NB4 (cell line): Measurements from ENCODE around the gene DNM1.
A peak's percentile ranks its signal among the peaks of the same experiment; 100 is the strongest.
"Not testable (repeated sequence)": the region's sequence is repeated elsewhere in the genome, so short reads cannot be mapped to it uniquely, and the experiment has no call there.

Source experiments
- DNase-seq: peaks from one replicate; pipeline ENCODE4 v3.0.0; 2010; ENCODE audit warnings: low read depth
- H3K4me3 ChIP-seq: one replicate; pipeline ENCODE4 v1.5.1; 2011; ENCODE audit warnings: mild to moderate bottlenecking, low read depth, low read length, moderate library complexity
- CTCF ChIP-seq: IDR thresholded peaks from one replicate; pipeline ENCODE4 v1.5.1; 2012; ENCODE audit warnings: low read depth, low read length
- MAX ChIP-seq: IDR thresholded peaks from 2 replicates; pipeline ENCODE4 v1.6.1; 2011; ENCODE audit warnings: low read depth, low read length
- MYC ChIP-seq: IDR thresholded peaks from 2 replicates; pipeline ENCODE4 v1.6.1; 2011; ENCODE audit warnings: low read depth, low read length
- POLR2A ChIP-seq: IDR thresholded peaks from 2 replicates; pipeline ENCODE4 v1.6.1; 2011; ENCODE audit warnings: mild to moderate bottlenecking; ENCODE audit not compliant: insufficient read length; ENCODE audit errors: extremely low read depth

DNM1 gene

GRCh38 chr9:128276574-128277270, 73.5 kb downstream of the DNM1 start:
- peak overlapping the region; percentile 72 for H3K4me3 ChIP-seq
- TF ChIP-seq CTCF (no peak), POLR2A (no peak)
- no peak for DNase-seq

- DNase-seq, result not testable (repeated sequence)
Observed at GRCh38 chr9:128279088-128280073, 76.2 kb downstream of the DNM1 start.

GRCh38 chr9:128280084-128280622, 77.0 kb downstream of the DNM1 start:
- no peak overlapping the region for H3K4me3 ChIP-seq
- DNase-seq, result peak; percentile 89
- no peak for TF ChIP-seq CTCF
- no peak for TF ChIP-seq POLR2A
- peak; percentile 51; the same call in 1 of the 2 replicates for TF ChIP-seq MAX
- peak; percentile 72 for TF ChIP-seq MYC

More at GRCh38 chr9:128279088-128280073, 76.2 kb downstream of the DNM1 start:
- H3K4me3 ChIP-seq, result not testable (repeated sequence)

- no peak for DNase-seq
- no peak for TF ChIP-seq MAX
- no peak overlapping the region for H3K4me3 ChIP-seq
Observed at GRCh38 chr9:128282500-128282899, 79.3 kb downstream of the DNM1 start.

- TF ChIP-seq MAX, result no peak
- DNase-seq, result no peak
- H3K4me3 ChIP-seq, result no peak overlapping the region
Observed at GRCh38 chr9:128285033-128285784, 82.0 kb downstream of the DNM1 start.

GRCh38 chr9:128286440-128286839, 83.3 kb downstream of the DNM1 start:
- no peak overlapping the region for H3K4me3 ChIP-seq
- no peak for TF ChIP-seq MYC
- DNase-seq, result no peak

- H3K4me3 ChIP-seq, result no peak overlapping the region
- DNase-seq, result no peak
- no peak for TF ChIP-seq POLR2A
- TF ChIP-seq CTCF, result no peak
- no peak for TF ChIP-seq MAX
- no peak for TF ChIP-seq MYC
Observed at GRCh38 chr9:128288273-128289004, 85.3 kb downstream of the DNM1 start.
